Left lobe of liver (tissue), 2 donors: ENCODE results near the gene NELL1. TPM values are rescaled to one million over a fixed set of nuclear protein-coding genes. Genes with fewer than 3 reads are reported as not detected.

Experiments used
- ATAC-seq: fragments of 200-7000 bp; cut with Tn5 transposase; one replicate; pipeline ENCODE4 v1.9.1; 2020; ENCODE audit warnings: mild to moderate bottlenecking, moderate library complexity
- DNase-seq: peaks from one replicate; pipeline ENCODE4 v3.0.0-alpha.2; 2020; ENCODE audit warnings: low spot score
- total RNA-seq: library from RNA; stranded (reverse); gene quantifications from one replicate; pipeline ENCODE4 v1.2.1, GENCODE V29; 2021
- donor health status: DM: no; HTN: no; CAD: no; lungs with moderate emphysema.
- donor health status: DM: no; HTN: yes; CAD: no.

NELL1 gene
- total RNA-seq, 1 donor from 2014 or later, result not detected

DNA sequence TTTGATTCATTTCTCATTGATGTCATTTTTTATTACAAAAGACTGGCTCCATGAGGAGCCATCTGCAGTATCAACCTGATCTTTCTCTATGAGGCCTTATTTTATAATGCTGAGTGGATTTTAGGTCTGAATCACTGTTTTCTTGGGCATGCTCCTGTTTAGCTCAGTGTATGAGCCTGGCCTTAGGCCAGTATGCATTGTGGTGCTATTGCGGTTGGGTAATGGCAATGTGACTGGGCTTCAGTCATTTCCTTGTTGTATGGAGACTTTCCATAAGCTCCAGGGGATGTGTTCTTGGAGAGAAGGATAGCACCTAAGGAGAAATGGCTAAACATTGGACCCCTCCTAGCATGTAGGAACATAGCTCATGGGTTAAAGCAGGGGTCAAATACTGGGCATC lies 293.2 kb downstream of the NELL1 start:
- DNase-seq (no peak), ATAC-seq (no peak)

DNA sequence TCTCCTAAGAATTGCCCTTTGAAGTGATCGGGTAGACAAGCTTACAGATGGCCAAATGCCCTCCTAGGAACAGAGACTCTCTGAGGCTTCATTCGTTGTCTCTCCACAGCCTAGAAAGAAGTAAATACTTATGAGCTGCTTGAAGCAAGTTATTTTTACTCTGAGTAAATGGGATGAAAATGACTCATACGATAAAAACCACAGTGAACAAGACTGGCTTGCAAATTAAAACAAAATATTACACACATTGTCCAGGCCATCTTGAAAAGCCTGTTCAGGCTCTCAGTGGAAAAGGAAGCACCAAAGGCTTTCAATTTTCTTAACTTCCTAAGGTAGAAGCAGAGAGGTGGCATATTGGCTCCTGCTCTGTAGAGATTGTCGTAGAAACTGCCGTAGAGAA lies 294.2 kb downstream of the NELL1 start:
- DNase-seq, result no peak
- ATAC-seq, result no peak

DNA sequence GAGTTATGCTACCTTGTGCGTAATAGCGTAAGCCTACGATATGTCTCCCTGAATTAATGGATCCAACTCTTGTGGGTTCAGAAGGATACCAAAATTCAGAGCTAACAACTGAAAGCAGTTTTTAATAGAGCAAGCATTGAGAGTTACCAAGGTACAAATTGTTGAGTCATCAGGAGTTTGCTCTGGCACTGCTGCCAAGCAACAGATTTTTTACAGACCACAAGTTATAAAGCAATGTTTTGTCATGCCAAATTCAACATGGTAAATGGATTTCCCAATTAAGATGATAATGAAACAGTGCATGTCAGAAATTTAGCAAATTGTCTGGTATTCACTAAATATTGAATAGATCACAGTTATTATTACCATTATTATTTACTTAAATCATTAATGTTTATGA lies 295.6 kb downstream of the NELL1 start:
- DNase-seq (no peak), ATAC-seq (no peak)

DNA sequence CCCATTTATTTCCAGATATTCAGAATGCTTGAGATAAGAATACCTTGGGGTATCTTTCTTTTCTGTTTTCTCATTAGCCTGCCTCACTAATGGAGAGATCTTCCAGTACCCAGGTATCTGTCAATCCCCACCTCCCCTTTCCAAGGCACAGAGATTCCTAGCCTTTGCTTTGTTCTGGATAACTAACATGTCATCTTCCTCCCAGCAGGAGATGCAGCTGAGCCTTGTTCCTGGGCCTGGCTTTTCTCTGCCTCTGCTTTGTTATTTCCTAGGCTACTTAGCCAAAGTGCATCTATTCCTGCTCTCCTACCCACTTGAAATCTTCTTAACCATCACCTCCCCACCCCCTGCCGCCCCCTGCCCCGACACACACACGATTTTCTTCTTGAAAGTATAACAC lies 297.1 kb downstream of the NELL1 start:
- no peak for ATAC-seq

DNA sequence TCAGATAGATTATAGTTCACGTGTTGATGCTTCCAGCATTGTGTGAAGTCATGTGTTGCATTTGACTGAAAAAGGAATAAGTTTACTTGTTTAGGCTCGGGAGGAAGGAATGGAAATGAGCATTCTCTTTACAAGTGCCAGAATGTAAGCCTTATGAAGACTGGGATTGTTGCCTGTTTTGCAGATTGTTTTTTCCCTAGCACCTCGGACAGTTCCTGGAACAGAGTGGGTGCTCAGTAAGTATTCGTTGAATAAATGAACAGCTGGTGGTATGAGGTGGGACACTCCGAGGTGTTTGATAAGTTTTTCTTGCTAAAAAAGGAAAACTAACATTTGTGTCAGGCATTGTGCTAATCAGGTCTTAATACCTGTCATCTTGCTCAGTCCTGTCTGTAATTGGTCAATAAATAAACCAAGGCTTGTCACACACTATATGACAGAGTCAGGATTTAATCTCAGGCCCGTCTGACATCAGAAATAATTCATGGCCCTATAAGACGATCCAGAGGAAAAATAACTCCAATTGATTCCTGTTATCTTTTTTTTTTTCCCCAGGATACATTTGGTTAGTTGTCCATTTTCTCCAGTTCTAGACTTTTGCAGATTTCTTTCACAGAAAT lies 304.7 kb downstream of the NELL1 start:
- ATAC-seq (no peak), DNase-seq (no peak)

More for the DNA sequence above, 297.1 kb downstream of the NELL1 start:
- DNase-seq, result no peak

DNA sequence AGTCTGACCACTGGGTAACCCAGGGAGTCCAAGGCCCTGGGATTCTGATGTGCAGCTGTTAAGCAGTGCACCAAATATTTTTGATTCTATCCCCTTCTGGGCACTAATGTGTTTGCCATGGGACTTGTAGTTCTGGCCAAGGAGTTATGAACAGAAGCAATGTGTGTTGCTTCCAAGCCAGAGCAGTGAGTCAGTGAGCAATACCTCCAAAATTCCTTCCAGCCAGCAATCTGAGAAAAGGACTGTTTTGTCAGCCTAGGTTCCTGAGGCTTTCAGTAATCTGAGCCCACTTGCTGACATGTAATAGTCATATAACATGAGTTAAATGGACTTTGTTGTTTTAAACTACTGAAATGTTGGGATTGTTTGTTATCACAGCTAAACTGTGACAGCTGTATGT lies 311.4 kb downstream of the NELL1 start:
- no peak for DNase-seq
- no peak for ATAC-seq

DNA sequence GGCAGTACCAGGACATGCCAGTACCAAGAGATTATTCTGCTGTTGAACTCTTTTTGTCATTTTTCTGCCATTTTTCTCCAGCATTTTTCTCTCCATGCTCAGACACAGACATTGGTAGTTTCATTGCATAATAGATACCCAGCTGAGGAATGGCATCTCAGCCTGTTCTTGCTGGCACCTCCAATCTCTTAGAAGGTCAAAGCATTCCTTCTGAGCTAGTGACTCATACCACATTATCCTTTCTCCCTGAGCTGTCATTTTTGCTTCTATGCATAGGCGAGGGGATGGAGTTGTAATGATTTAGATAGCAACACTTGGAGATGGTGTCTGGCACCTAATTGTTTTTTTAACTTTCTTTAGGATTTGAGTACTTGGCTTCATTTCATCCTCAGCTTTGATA lies 321.1 kb downstream of the NELL1 start:
- no peak for DNase-seq
- no peak for ATAC-seq

DNA sequence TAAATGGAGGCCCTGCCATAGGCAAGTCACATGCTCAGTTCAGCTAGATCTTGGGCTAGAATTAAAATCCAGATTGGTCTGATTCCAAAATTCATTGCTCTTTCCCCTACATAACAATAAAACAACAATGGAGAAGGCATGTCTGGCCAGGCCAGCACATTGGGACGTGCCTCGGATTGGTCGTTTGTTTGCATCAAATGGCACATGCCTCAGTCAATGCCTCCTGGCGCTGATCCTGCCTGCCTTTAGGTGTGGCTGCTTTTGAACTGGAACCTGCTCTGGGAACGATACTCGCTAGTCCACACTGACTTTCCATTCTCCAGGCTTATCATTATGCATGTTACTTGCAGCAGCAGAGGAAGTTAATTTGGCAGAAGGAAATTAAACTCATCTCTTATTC lies 322.1 kb downstream of the NELL1 start:
- ATAC-seq (no peak), DNase-seq (no peak)

DNA sequence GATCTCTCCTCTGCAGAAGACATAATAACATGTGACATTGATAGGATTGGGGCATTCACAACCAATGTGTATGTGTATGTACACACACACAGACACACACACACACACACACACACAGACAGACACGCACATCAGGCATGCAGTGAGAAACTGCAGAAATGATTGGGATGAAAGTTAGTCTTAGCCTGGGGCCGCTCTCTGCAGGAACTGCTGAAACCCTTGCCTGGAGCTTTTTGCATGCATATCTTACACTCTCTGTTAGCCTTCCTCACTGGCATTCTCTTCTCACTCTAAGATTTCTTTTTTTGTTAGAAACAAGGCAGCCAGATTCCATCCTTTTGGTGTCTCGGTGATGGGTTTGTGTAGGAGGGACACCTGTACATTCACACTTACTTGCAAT lies 337.9 kb downstream of the NELL1 start:
- ATAC-seq (no peak), DNase-seq (no peak)

DNA sequence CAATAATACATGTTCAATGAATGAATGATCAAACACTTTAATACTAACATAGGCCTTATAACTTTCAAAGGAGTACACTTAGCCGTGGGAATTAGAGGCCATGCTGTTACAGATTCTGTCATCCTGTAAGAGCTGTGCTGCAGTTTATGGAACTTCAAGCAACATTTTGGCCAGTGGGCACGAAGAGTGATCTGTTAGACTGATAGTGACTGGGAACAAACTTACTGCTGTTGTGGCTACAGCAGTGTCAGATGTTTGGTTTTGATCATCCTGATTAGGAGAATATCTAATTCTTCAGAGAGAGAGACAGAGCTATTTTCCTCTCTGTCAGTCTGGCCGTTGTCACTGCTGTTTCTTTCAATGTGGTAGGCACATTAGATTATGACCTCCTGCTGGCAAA lies 348.9 kb downstream of the NELL1 start:
- DNase-seq, result no peak
- no peak for ATAC-seq

DNA sequence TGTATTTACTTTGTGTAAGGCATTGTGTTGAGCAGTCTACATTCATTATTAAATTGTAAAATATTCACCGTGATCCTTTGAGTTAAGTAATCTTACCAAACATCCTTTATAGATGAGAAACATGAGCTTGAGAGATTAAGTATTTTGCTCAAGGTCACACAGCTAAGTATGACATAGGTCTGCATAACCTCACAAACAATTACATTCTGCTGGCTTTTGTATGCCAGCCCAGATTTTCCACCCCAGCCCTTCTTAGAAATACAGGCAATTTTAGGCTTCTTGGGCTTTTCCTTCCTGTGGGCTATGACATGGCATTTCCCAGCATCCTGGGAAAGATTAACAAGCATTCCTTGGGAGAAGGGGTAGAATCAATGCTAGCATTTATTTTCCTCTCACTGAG lies 357.3 kb downstream of the NELL1 start:
- no peak for ATAC-seq

DNA sequence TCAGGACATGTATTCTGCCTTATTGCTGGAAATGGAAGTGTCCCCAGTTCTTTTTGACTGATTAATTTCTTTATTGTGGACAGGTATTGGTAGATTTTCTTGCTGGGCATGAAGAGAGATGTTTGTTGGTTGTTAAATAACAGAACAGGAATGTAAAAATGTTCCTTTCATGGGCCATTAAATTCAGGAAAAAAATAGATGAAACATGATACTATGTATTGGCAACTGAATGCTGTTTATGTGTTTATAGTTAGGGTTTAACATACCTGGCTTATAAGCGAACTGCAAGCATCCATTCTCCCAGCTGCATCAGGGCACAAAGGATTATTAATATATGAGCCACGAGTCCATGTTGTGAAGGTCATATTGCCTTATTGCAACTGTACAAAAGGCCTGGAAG lies 368.5 kb downstream of the NELL1 start:
- no peak for DNase-seq

More for the DNA sequence above, 357.3 kb downstream of the NELL1 start:
- DNase-seq, result no peak

DNA sequence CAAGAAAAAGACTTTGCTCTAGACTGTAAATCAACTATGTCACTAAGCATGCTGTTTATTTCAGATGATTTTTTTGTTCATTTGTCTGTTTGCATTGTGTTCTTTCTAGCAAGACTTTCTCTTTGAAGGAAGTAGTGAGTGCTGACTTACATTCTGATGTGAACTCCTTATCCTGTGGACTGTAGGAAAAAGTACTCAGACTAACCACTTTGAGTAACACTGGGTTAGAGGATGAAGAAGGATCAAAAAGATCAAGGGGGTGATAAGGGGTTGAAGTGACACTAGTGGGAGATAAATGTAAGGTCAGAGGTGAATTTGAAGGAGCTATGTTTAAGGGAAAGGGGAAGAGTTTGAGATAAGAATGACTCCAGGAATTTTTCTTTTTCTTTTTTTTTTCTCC lies 369.4 kb downstream of the NELL1 start:
- DNase-seq (no peak), ATAC-seq (no peak)

More for the DNA sequence above, 368.5 kb downstream of the NELL1 start:
- ATAC-seq, result no peak

DNA sequence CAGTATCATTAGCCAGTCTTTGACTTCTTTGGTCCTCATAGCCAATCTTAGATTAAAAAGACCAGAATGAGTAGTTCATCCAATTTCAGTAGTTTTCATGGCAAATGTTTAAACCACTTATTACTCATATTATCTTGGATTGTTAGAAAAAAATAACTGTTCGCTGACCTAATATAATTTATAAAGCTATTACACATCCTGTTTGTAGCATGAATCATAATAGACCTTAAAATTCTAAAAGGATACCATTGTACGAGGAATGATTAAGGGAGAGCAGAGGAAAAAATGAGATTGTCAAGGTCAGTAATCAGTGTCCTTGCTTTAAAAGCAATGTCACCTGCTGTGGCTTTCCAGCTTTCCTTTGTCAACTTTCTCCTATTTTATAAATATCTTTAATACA lies 371.2 kb downstream of the NELL1 start:
- ATAC-seq, result no peak
- DNase-seq, result no peak

DNA sequence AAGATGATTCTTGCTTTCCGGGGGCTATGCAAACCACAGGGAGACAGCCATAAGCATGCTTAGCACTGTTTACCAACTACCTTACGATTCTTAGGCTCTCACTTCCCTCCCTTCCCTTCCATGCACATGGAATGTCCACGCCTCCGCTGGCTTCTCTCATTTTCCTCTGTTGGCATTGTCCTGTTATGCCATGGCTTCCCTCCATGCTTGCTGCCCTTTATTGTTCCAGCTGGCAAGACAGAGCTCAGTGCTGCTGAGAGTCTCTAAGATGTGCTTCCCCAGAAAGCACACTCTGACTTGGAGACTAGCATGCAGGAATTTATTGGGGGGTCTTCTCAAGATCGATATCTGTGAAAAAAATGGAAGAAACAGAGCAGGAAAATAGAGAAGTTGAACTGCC lies 379.2 kb downstream of the NELL1 start:
- ATAC-seq (no peak), DNase-seq (no peak)

DNA sequence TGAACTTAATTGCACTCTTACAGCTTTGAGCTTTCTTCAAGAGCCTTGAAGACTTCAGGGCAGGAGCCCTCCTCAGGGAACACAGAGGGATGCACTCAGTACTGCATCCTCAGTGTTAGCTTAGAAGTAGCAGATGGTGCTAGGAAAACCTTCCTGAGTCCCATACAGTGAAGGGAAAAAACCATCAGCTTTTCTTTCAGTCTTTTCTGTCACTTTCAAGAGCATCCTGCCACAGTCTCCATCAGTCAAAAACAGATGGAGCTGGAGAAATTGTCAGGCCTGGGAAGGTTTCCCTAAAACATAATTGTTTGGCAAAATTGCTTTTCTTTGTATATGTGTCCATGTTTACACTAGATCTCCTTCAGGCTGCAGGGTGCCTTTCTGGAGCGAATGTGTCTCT lies 384.1 kb downstream of the NELL1 start:
- no peak for DNase-seq

DNA sequence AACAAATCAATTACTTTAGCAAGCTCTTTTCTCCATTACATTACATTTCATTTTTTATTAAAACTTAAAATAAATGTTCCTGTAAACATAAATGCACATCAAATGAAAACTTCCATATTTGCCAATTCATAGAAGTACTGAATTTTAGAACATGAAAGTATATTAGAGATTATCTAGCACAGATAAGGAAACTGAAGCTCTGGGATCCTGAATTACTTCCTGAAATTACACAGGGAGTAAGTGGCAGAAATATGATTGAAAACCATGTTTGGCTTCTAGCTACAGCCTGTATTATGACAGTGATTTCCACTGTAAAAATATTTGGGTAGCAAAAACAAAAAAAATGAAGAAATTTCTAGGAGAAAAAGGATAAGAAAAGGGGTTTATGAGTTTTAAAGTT lies 387.3 kb downstream of the NELL1 start:
- DNase-seq, result no peak
- no peak for ATAC-seq

More for the DNA sequence above, 384.1 kb downstream of the NELL1 start:
- ATAC-seq, result no peak

DNA sequence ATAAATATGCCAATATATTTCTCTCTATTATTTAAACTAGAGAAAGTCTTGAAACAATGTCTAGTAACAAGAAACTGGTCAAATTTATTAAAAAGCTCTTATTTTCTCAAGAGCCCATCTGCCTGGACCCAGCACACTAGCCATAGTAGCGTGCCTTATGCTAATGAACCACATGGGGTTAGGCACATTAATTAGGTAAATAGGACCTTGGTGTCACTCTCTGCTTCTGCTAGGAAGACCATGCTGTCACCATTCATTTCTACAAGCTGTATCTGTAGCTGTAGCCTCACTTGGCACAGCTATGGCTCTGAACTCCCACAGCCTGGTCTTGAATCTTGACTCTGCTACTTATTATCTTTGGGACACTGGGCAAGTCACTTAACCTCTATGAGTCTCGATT lies 390.5 kb downstream of the NELL1 start:
- DNase-seq (no peak), ATAC-seq (no peak)

DNA sequence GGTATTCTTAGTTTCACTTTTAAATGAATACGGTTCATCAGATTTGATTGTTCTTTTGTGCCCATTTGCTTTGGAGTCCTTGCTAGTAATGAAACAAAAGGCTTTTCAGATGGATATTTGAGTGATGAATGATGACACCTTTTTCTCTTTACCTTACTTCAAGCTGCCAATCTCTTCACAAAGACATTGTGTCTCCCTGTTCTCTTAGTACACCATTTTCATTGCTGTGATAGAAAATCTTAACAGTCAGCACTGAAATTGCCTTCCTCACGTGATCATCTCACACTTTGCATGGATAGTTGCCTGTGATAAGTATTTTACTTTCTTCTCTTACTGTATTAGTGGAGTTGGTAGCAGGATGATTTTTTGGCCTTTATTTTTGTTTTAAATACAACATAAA lies 396.6 kb downstream of the NELL1 start:
- ATAC-seq, result no peak
- no peak for DNase-seq

DNA sequence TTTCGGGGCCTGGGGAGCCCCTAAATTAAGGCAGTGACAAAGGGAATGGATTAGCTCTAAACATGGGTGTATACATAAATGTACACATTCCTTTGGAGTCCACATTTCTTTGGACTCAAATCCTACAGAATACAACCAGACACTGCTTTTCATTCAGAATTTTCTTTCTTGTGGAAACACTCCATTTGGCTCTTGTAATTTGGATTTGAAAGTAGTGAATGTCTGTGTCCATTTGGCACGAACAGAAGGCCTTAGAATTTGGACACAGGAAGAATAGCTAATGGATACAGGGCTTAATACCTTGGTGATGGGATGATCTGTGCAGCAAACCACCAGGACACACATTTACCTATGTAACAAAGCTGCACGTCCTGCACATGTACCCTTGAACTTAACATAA lies 399.5 kb downstream of the NELL1 start:
- DNase-seq (no peak), ATAC-seq (no peak)

DNA sequence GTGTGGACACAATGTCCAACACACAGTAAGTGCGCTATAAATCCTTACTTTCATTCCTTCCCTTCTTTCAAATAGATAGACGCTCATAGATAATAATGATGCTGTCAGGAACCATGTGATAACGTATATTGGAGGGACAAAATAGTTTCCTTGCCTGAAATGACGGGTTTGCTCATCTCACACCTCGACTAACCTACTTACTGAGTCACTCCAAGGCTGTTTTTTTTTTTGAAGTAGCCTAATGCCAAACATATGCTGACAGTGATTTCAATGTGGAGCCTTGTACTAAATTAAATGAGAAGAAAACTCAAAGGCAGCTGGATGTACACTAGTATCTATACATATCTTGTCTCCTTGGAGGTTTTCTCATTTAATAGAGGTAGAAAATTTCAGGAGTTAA lies 400.5 kb downstream of the NELL1 start:
- ATAC-seq, result no peak

DNA sequence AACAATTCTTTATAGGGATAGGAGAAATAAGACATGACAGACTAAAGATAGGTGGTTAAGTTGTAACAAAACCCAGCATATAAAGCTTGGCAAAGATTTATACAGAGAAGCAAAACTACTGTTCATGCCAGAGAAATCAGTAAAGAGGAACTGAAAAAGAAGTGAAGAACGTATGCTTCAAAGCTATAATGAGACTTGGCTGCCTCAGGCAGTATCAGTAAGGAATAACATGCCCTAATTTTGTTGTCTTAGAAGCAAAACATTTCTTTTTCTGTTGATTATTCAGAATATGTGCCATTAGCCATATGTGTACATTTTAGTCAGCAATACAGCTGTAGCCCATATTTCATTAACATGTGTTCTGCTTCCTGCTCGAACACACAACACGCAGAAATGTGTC lies 403.2 kb downstream of the NELL1 start:
- no peak for ATAC-seq
- no peak for DNase-seq

More for the DNA sequence above, 400.5 kb downstream of the NELL1 start:
- DNase-seq, result no peak

DNA sequence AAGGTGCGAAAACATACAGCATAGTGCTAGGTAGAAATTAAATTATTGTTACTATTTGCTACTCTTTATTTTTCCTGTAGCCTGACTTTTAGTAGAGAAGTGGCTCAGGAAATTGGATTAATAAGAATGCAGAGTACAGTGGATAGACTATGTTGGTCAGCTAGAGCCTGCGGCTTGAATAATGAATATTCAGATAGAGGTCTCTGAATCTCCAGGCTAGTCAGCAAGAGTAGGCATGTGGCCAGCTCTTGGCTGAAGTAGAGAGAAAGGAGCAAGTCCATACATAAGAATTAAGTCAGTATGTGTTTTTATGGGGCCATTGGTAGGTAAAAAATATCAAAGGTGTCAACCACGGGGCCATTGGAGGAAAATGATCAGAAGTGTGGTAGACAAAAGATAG lies 413.5 kb downstream of the NELL1 start:
- ATAC-seq, result no peak
- DNase-seq, result no peak

DNA sequence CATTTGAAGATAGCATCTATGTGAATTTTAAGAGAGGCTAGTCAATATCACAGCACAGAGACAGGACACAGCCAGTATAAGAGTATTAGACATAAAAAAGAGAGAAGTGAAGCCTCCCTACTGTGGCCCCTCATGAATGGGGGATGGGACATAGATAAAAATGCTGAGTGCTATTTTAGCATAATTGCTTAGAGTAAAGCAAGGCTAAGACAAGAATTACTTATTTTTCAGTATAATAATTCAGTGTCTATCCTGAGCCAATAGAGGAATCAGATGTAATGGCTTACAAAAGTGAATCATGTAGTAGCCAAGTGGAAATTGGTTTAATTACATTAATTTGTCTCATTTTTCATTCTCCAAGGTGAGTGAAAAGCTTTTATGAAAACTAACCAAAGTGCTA lies 419.5 kb downstream of the NELL1 start:
- DNase-seq, result no peak
- ATAC-seq, result no peak
